Dedifferentiated amniotic fluid mesenchymal stem cell (primary cell): ENCODE results near the gene WBP11.
"Not testable (repeated sequence)": the region's sequence is repeated elsewhere in the genome, so short reads cannot be mapped to it uniquely, and the experiment has no call there.

ENCODE experiments used
- DNase-seq: peaks from one replicate; pipeline ENCODE4 v3.0.0-alpha.2; 2016; ENCODE audit errors: extremely low spot score

The WBP11 gene

DNA sequence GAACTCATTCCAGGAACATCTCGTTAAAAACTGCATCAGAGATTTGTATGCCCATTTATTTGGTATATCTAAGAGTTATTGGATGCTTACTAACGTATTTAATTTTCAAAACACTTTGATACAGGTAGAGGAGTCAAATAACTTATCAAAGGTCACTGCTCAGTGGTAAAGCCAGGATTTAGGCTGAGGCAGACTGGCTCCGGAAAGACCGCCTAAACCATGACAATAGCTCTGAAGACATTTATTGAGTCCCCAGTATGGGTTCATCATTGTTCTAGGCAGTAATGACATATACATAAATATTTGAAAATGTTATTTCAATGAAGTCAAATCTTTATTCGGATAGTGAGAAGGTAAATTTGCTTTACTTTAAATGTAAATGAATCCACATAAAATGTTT, 30.3 kb downstream of the WBP11 start:
- DNase-seq = no peak

DNA sequence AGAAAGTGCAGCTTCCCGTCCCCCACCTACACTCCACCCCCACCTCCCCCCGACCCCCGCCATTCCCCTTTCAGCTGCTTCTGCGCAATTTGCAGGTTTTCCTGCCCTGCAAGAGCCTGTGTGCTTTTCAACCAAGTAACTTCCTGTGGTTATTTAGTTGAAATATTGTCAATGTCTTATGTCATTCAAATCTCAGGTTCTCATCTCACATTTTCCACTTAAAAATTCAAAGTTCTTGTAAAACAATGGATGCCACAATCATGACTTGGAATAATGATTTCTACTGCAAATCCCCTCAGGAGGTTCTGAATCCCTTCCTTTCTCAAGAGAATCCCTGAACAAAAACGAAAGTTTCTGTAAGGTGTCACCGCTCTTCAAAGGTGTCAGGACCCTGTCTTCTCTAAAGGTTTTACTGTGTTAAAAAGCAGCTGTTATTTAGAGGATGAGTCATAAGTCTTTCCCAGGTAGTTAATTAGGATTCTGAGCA, 31.6 kb downstream of the WBP11 start:
- DNase-seq = no peak

- peak; percentile 91 for DNase-seq
Observed at GRCh38 chr12:14770496-14771461, 32.5 kb downstream of the WBP11 start.

GRCh38 chr12:14769969-14770495, 33.2 kb downstream of the WBP11 start:
- peak; percentile 64 for DNase-seq

GRCh38 chr12:14769466-14769968, 33.8 kb downstream of the WBP11 start:
- no peak for DNase-seq

DNA sequence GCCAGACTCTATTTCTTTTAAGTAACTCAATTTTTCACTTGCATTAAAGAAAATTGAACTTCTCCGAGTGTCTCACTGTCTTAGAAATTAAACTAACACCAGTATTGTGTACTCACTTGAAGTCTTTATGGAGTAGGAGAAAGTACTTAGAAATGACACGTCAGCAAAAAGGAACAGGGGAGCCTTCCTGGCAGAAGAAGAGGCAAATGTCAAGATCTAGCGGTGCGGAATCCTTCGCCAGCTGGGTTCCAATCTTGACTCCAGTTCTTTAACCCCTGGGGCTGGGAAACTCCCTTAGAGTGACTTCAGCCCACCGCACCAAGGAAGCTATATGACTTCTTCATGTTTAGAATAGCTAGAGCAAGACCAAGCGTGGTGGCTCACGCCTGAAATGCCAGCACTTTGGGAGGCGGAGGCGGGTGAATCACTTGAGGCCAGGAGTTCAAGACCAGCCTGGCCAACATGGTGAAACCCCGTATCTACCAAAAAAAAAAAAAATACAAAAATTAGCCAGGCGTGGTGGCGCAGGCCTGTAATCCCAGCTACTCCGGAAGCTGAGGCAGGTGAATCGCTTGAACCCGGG, 34.4 kb downstream of the WBP11 start:
- no peak for DNase-seq

GRCh38 chr12:14767617-14768016, 35.7 kb downstream of the WBP11 start:
- DNase-seq = no peak

GRCh38 chr12:14766649-14767215, 36.5 kb downstream of the WBP11 start:
- no peak for DNase-seq

DNA sequence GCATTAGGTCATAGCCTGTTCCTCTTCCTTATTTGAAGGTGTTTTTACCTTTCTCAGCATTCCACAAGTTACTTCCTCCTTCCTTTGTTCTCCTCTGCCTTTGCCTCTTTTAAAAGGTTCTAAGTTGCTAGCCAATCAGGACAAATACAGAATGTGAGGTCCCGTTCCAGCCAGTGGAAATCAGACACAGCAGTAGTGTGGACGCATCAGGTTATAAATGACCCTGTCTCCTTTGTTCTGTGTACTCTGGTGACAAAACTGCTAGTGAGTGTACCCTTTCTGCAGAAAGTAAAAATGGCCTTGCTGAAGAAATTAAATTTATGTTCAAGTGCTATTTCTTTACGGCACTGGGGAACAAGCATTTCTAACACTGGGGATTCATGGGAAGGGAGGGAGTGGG, 37.3 kb downstream of the WBP11 start:
- not testable (repeated sequence) for DNase-seq

DNA sequence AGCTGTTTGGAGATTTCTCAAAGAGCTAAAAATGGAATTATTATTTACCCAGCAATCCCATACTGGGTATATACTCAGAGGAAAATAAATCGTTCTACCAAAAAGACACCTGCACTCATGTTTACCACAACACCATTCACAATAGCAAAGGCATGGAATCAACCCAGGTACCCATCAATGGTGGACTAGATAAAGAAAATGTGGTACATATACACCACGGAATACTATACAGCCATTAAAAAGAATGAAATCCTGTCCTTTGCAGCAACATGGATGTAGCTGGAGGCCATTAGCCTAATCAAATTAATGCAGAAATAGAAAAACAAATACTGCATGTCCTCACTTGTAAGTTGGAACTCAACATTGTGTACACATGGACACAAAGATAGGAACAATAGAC, 37.9 kb downstream of the WBP11 start:
- no peak for DNase-seq

GRCh38 chr12:14759711-14760280, 43.5 kb downstream of the WBP11 start:
- DNase-seq = not testable (repeated sequence)

GRCh38 chr12:14756334-14757143, 46.7 kb downstream of the WBP11 start:
- DNase-seq = no peak

DNA sequence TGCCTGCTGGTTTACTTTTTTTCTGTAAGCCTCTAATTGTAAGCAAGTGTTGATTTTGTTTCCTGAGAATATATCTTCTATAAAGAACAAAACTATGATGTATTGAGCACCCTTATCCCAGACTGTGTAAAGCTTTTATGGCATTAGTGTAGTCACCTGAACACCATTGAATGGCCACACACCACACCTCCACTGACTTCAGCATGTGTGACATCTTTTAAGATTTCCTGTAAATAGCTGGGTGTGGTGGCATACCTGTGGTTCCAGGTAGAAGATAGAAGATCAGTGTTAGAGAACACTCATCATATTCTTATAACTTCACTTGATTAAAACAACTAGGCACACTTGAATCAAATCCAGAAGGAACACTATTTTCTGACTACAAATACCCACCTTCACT, 51.3 kb downstream of the WBP11 start:
- no peak for DNase-seq

GRCh38 chr12:14743061-14743460, 60.2 kb downstream of the WBP11 start:
- DNase-seq = no peak

DNA sequence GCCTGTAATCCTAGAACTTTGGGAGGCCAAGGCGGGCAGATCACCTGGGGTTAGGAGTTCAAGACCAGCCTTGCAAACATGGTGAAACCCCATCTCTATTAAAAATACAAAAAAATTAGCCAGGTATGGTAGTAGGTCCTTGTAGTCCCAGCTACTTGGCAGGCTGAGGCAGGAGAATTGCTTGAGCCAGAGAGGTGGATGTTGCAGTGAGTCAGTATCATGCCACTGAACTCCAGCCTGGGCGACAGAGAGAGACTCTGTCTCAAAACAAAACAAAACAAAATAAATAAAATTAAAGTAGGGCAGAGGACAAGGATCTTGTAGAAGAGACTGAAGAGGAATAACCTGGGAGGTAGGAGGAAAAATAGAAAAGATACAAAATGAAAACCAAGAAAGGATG, 61.3 kb downstream of the WBP11 start:
- no peak for DNase-seq

DNA sequence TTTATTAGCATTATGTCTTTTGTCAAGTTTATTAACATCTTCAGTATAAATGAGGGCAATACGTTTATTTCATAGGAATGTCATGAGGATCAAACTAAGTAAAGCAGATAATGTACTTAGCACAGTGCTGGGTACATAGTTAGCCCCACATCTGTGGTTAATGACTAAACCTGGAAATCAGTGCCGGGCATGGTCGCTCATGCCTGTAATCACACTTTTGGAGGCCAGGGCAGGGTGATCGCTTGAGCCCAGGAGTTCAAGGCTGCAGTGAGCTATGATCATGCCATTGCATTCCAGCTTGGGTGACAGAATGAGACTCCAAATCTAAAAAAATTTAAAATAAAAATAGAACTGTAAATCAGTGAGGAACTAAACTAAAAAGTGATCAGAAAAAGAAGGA, 62.1 kb downstream of the WBP11 start:
- DNase-seq = no peak

GRCh38 chr12:14736441-14736840, 66.8 kb downstream of the WBP11 start:
- DNase-seq = not testable (repeated sequence)
